Rectal smooth muscle tissue (tissue), 1 donor: ENCODE data around the gene MRPS17.
"Not testable (repeated sequence)": the region's sequence is repeated elsewhere in the genome, so short reads cannot be mapped to it uniquely, and the experiment has no call there.

Experiments used
- H3K27ac ChIP-seq: one replicate; pipeline ENCODE4 v1.7.0; 2013; ENCODE audit warnings: low read depth, low read length, inconsistent platforms
- H3K27me3 ChIP-seq: one replicate; pipeline ENCODE4 v1.7.0; 2013; ENCODE audit warnings: low read length; ENCODE audit not compliant: control insufficient read depth, insufficient read depth
- H3K36me3 ChIP-seq: one replicate; pipeline ENCODE4 v1.7.0; 2013; ENCODE audit warnings: low read length; ENCODE audit not compliant: control insufficient read depth, insufficient read depth
- H3K4me1 ChIP-seq: one replicate; pipeline ENCODE4 v1.7.0; 2013; ENCODE audit warnings: low read length; ENCODE audit not compliant: control insufficient read depth, insufficient read depth
- H3K4me3 ChIP-seq: one replicate; pipeline ENCODE4 v1.7.0; 2013; ENCODE audit warnings: low read length
- H3K9ac ChIP-seq: one replicate; pipeline ENCODE4 v1.7.0; 2013; ENCODE audit warnings: low read length

Gene MRPS17

DNA sequence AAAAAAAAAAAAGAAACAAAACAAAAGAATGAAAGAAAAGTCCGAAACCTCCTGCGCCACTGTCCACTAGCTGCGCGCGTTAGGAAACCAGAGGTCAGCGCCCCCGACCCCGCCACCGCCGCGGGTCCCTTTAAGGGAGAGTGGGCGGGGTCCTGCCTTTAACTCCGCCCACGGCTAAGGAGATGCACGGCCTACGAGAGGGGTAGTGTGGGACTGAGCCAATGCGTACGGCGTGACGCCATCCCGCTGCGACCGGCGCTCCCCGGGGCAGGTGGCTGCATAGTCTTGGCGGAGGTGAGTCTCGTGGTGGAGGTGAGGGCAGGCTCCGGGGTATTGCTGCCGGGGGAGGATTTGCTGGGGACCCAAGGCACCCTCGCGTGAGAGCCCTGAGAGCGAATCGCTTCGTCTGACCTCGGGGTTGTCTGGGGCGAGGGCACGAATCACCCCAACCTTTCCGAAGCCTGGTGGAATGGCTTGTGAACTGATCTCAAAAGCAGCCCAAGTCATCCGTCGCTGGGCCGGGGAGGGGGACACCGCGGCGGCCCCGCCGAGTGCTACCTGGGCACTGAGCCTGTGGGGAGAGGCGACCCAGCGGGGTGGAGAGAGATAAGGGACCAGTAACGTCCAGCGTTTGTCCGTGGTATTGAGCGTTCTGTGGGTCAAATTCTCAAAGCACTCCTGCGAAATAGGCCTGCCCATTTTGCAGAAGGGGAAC is at the start of gene MRPS17:
MRPS17 (plus strand) TSS at position 241 of the 715 bp plus-strand sequence. CDS start 1,319 bp downstream, outside the sequence.
- Histone ChIP-seq H3K4me3 (peak within 1 kb of the TSS; percentile 94), H3K36me3 (peaks cover 7% of the 10 kb centered on the region), H3K9ac (peak within 1 kb of the TSS; percentile 91), H3K27ac (peak within 1 kb of the TSS; percentile 83), H3K4me1 (no peaks in the 10 kb centered on the region), H3K27me3 (no peaks in the 10 kb centered on the region)

DNA sequence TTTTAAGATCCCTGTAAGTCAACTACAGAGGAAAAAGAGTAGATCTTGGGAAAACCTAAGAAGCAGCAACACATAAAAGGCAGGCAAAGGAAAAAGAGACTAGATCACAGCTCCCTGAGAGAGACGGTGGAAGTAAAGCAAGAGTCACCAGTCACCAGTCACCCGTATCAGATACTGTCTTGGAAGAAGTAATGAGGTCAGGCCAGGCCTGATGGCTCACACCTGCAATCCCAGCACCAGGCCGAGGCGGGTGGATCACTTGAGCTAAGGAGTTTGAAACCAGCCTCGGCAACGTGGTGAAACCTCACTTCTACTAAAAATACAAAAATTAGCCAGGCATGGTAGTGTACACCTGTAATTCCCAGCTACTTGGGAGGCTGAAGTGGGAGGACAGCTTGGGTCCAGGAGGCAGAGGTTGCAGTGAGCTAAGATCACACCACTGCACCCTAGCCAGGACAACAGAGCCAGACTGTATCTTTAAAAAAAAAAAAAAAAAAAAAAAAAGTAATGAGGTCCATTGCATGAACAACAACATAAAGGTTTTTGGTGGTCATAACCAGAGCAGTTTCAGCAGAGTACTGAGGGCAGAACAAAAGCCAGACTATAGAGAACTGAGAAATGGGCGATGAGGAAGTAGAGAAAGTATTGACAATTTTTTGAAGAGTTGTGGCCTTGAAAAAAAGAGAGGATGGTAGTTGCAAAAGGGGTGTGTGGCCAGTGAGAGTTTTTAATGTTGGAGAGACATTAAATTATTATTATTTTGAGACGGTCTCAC is 47.5 kb upstream of the MRPS17 start:
- Histone ChIP-seq H3K9ac (no peak overlapping the region), H3K27ac (no peak overlapping the region), H3K4me1 (no peaks in the 10 kb centered on the region), H3K4me3 (no peak overlapping the region), H3K36me3 (no peaks in the 10 kb centered on the region), H3K27me3 (no peaks in the 10 kb centered on the region)

DNA sequence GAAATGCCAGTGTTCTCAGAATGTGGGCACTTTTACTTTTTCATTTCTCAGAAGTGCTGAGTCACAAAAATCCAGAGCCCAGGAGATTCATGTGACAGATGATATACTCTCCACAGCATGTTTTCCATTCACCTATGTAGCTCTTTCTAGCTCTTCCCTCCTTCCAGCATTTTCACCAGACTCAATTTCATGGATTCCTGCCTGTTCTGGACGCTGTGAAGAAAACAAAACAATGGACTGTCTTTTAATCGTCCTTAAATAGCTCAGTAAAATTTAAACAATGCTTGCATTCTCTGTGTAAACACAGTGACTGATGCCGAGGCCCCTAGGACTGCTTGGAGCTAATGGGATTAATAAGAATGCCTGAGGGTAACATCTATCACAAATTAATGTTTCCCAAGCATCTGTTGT is 38.9 kb upstream of the MRPS17 start:
- no peak overlapping the region for H3K9ac ChIP-seq
- no peaks in the 10 kb centered on the region for H3K27me3 ChIP-seq
- peaks cover 6% of the 10 kb centered on the region for H3K36me3 ChIP-seq
- H3K4me3 ChIP-seq = no peak overlapping the region
- H3K27ac ChIP-seq = no peak overlapping the region
- H3K4me1 ChIP-seq = no peaks in the 10 kb centered on the region

DNA sequence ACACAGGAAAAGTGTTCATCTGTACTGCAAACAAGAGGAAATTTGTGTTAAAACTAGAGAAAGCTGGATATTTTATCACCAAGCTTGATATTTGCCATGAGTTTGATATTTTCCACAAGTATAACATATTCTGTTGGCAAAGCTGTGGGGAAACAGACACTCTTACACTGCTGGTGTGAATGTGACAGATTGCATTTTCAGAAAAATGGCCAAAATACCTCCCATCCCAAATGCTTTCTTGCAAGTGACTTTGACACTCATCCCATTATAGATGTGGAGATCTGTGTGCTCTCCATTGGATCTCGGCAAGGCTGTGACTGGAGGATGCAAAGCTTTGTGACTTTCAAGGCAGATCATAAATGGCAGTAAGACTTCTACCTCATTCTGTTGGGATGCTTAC is 33.9 kb upstream of the MRPS17 start:
- Histone ChIP-seq H3K9ac (no peak overlapping the region), H3K36me3 (no peaks in the 10 kb centered on the region), H3K4me3 (no peak overlapping the region), H3K27ac (no peak overlapping the region), H3K27me3 (no peaks in the 10 kb centered on the region), H3K4me1 (no peaks in the 10 kb centered on the region)

DNA sequence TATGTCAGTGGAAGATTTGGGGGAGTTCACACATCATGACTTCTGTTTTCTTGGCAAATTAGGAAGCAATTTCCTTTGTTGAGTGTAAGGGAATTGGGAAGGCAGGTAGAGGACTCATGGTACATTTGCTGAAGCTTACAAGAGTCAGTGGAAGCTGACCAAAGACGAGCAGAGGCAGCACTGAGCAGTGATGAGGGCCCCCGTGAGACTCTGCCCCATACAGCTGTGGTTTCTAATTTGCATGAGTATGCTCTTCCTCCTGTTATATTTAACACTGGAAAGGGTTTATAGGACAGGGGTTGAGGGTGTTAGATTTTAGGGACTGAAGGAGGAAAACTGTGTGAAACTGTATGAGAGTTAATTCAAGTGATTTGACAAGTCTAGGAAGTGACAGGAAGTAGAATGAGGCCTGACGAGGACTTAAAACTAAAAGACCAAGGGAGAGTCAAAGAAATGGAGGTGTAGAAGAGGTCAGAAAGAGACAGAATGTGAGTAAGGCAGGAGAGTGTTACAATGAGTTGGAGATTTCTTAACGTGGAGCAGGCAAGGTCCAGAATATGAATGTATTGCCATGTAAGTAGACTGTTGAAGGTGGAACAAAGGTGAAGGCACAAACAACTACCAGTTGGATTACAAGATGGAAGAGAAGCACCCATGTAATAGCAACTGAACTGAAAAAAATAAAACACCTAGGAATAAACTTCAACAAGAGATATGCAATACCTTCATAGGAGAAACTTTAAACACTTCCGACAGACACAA is 23.5 kb upstream of the MRPS17 start:
- no peak overlapping the region for H3K4me3 ChIP-seq
- H3K36me3 ChIP-seq = no peaks in the 10 kb centered on the region
- H3K4me1 ChIP-seq = no peaks in the 10 kb centered on the region
- H3K9ac ChIP-seq = no peak overlapping the region
- H3K27ac ChIP-seq = no peak overlapping the region
- H3K27me3 ChIP-seq = no peaks in the 10 kb centered on the region

DNA sequence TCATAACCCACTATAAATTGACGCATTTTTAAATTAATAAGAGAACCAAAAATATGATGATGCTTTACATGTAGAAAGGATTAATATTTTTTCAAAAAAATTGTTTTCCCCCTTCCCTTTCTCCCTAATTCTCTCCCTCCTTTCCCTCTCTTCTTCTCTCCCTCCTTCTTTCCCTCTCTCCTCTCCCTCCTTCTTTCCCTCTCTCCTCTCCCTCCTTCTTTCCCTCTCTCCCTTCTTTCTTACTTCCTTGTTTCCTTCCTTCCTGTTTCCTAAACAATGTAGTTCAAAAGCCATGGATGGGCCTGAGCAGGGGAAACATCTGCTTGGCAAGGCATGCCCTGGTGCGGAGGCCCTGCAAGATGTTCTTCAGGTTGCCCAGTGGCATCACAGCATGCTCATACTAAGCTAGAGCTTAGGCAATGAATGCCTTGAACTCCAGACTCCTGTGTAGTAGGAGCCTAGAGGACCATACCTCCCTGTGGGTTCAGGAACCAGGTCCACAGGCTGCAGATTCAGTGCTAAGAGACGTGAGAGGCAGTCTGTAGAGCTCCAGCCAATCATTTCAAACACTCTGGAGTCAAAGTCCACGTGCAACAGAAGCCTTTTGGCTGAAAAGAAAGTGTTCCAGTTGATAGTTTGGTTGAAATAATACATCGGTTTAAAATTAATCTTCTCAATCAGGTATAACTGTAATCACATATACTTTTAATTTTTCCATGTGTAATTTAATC is 20.1 kb upstream of the MRPS17 start:
- Histone ChIP-seq H3K27me3 (no peaks in the 10 kb centered on the region), H3K27ac (no peak overlapping the region), H3K4me3 (no peak overlapping the region), H3K4me1 (no peaks in the 10 kb centered on the region), H3K9ac (no peak overlapping the region), H3K36me3 (no peaks in the 10 kb centered on the region)

DNA sequence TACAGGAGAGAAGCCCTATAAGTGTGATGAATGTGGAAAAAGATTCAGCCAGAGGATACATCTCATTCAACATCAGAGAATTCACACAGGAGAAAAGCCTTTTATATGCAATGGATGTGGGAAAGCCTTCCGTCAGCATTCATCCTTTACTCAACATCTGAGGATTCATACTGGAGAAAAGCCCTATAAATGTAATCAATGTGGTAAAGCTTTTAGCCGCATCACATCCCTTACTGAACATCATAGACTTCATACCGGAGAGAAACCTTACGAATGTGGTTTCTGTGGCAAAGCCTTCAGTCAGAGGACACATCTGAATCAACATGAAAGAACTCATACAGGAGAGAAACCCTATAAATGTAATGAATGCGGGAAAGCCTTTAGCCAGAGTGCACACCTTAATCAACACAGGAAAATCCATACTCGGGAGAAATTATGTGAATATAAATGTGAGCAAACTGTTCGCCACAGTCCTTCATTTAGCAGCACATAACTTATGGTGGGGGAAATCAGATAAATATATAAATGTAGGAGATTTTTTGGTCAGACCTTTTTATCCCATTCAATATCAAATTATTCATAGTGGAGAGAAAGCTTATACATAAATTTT is 12.1 kb upstream of the MRPS17 start:
- Histone ChIP-seq H3K4me3 (no peak overlapping the region), H3K27me3 (no peaks in the 10 kb centered on the region), H3K36me3 (no peaks in the 10 kb centered on the region), H3K27ac (no peak overlapping the region), H3K4me1 (no peaks in the 10 kb centered on the region), H3K9ac (no peak overlapping the region)

DNA sequence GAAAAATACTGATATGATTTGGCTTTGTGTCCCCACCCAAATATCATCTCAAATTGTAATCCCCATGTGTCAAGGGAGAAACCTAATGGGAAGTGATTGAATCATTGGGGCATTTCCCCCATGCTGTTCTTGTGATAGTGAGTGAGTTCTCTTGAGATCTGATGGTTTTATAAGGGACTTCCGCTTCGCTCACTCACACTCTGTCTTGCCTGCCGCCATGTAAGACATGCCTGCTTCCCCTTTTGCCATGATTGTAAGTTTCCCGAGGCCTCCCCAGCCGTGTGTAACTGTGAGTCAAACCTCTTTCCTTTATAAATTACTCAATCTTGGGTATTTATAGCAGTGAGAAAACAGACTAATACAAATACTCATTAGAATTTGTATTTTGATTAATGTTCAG is 5.1 kb upstream of the MRPS17 start:
- H3K9ac ChIP-seq = no peak overlapping the region
- H3K36me3 ChIP-seq = no peaks in the 10 kb centered on the region
- no peaks in the 10 kb centered on the region for H3K4me1 ChIP-seq
- no peak overlapping the region for H3K27ac ChIP-seq
- H3K4me3 ChIP-seq = no peak overlapping the region
- H3K27me3 ChIP-seq = no peaks in the 10 kb centered on the region

DNA sequence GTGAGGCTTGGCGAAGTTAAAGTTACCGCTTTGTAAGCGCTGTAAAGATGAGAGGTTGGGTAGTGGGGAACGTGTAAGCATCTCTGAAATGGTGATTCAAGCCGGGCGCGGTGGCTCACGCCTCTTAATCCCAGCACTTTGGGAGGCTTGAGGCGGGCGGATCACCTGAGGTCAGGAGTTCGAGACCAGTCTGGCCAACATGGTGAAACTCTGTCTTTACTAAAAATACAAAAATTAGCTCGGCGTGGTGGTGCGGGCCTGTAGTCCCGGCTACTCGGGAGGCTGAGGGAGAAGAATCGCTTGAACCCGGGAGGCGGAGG is 635 bp downstream of the MRPS17 start:
- not testable (repeated sequence) for H3K36me3 ChIP-seq, H3K27me3 ChIP-seq, H3K4me1 ChIP-seq
- Histone ChIP-seq H3K27ac (peak overlapping the region; percentile 83), H3K9ac (peak overlapping the region; percentile 91), H3K4me3 (peak overlapping the region; percentile 94)

DNA sequence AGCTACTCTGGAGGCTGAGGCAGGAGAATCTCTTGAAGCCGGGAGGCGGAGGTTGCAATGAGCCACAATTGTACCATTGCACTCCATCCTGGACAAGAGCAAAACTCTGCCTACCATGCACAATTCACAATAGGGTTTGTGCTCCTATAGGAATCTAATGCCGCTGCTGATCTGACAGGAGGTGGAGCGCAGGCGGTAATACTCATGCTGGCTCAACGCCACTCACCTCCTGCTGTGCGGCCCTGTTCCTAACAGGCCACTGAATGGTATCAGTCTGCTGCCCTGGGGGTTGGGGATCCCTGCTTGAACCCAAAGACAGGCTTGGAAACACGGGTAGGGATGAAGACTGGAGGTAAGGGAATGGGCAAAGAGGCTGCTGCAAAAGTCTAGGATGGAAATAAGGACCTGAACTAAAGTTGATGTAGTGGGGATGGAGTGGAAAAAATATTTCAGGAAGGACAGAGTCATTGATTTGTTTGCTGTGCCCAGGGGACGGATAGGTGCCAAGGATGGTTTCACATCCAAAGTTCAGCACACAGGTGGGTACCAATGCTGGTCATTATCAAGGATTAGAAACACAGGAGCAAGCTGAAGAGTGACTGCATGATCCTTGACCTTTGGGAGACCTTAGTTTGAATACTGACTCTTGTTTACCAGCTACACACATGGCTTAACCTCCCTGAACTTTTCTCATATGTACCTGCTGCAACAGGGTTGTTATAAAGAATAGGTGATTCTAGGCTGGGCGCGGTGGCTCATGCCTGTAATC is 2.2 kb downstream of the MRPS17 start:
- Histone ChIP-seq H3K9ac (no peak overlapping the region), H3K27me3 (no peaks in the 10 kb centered on the region), H3K4me1 (no peaks in the 10 kb centered on the region)

DNA sequence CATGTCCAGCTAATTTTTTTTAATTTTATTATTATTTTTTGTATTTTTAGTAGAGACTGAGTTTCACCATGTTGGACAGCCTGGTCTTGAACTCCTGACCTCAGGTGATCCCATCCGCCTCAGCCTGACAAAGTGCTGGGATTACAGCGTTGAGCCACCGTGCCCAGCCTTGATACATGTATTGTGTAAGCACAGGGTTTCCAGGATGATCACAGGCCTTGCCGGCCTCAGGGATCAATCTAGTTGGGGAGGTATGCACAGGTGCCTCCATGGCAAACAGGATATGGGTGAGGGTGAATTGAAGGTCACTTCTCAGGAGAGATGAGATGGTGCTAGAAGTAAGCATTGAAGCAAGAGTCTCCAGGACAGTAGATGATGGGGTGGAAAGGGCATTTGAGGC is 5.5 kb downstream of the MRPS17 start:
- Histone ChIP-seq H3K27me3 (no peaks in the 10 kb centered on the region), H3K27ac (no peak overlapping the region), H3K4me3 (no peak overlapping the region), H3K4me1 (no peaks in the 10 kb centered on the region), H3K9ac (no peak overlapping the region), H3K36me3 (peaks cover 7% of the 10 kb centered on the region)

More for the DNA sequence above, 2.2 kb downstream of the MRPS17 start:
- no peak overlapping the region for H3K27ac ChIP-seq
- H3K4me3 ChIP-seq = no peak overlapping the region
- H3K36me3 ChIP-seq = peaks cover 7% of the 10 kb centered on the region
